Measurements from ENCODE around the gene TRAF3IP1.

DNA sequence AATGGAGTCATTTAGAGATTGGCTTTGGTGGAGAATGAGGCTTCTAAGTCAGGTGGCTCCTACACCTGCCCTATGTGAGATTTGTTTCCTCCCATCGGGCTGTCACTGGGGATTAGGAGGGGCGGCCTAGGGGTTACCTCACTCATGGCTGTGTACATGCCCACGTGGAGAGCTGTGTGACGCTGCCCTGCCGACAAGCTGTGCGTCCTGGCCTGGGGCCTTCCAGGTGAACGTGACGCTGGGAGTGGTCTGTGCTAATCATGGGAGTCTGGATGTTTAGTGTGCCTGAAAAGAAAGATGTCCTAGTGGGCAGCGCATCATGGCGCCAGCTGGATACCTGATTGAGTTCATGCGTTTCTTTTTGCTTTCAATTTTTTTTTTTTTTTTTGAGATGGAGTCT, 120.4 kb downstream of the TRAF3IP1 start:
- TF ChIP-seq, protein P1, sequence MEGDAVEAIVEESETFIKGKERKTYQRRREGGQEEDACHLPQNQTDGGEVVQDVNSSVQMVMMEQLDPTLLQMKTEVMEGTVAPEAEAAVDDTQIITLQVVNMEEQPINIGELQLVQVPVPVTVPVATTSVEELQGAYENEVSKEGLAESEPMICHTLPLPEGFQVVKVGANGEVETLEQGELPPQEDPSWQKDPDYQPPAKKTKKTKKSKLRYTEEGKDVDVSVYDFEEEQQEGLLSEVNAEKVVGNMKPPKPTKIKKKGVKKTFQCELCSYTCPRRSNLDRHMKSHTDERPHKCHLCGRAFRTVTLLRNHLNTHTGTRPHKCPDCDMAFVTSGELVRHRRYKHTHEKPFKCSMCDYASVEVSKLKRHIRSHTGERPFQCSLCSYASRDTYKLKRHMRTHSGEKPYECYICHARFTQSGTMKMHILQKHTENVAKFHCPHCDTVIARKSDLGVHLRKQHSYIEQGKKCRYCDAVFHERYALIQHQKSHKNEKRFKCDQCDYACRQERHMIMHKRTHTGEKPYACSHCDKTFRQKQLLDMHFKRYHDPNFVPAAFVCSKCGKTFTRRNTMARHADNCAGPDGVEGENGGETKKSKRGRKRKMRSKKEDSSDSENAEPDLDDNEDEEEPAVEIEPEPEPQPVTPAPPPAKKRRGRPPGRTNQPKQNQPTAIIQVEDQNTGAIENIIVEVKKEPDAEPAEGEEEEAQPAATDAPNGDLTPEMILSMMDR (conservative IDR thresholded peaks at IDR 0.05 in 1 of 2, IDR thresholded peaks at IDR 0.05 in 1 of 2; ENCODE audit: low read depth in 1 of 2, low read length in 2 of 2), result no peak
- TF ChIP-seq EZH2 (IDR thresholded peaks at IDR 0.05; ENCODE audit: low read length, missing control alignments), result no peak
